CD4-positive, alpha-beta T cell (primary cell): ENCODE measurements around the gene DHX40. TPM values are rescaled to one million over a fixed set of nuclear protein-coding genes. Genes with fewer than 3 reads are reported as not detected.
A peak's percentile ranks its signal among the peaks of the same experiment; 100 is the strongest.
"Not testable (repeated sequence)": the region's sequence is repeated elsewhere in the genome, so short reads cannot be mapped to it uniquely, and the experiment has no call there.

ENCODE experiments used
- ATAC-seq: fragments of 200-7000 bp; cut with Tn5 transposase; one replicate; pipeline ENCODE4 v1.10.0; 2022; ENCODE audit warnings: mild to moderate bottlenecking; ENCODE audit not compliant: poor library complexity
- CTCF ChIA-PET: fragments of 350-600 bp; sonication (Branson Sonifier 250); formaldehyde crosslinking; loops from one replicate; lab custom pipeline; 2021; ENCODE audit warnings: antibody characterized with exemption, inconsistent platforms; lab: Charles Lee
- POLR2A ChIA-PET: fragments of 350-600 bp; sonication (Branson Sonifier 250); formaldehyde crosslinking; loops from one replicate; lab custom pipeline; 2021; ENCODE audit warnings: antibody characterized with exemption, inconsistent platforms; lab: Charles Lee
- DNase-seq, 14 experiments: peaks; one replicate each; pipeline ENCODE4 v3.0.0-alpha.2; 2013 to 2020; ENCODE audit warnings: mixed read lengths in 2 of 14
- H3K27ac ChIP-seq, 2 donors: one replicate each; pipeline versions ENCODE4 v1.5.1 to v1.7.0; 2013; ENCODE audit warnings: low read length in 2 of 2, low read depth in 1 of 2, mild to moderate bottlenecking in 1 of 2
- H3K27me3 ChIP-seq, 2 experiments: 1 replicate in 1 of 2; 2 replicates in 1 of 2; pipeline versions ENCODE4 v1.6.1 to v1.7.0; 2013; ENCODE audit warnings: low read length in 2 of 2, control low read depth in 1 of 2, mild to moderate bottlenecking in 1 of 2, moderate library complexity in 1 of 2; ENCODE audit not compliant: insufficient read depth in 2 of 2, control insufficient read depth in 1 of 2
- H3K36me3 ChIP-seq: one replicate; pipeline ENCODE4 v1.6.1; 2013; ENCODE audit warnings: low read length, control low read depth; ENCODE audit not compliant: insufficient read depth
- H3K4me1 ChIP-seq: one replicate; pipeline ENCODE4 v1.6.1; 2013; ENCODE audit warnings: low read length, control low read depth; ENCODE audit not compliant: insufficient read depth
- H3K4me3 ChIP-seq: one replicate; pipeline ENCODE4 v1.5.1; 2013; ENCODE audit warnings: mild to moderate bottlenecking, low read length, moderate library complexity
- H3K9me3 ChIP-seq, 2 experiments: 1 replicate in 1 of 2; 2 replicates in 1 of 2; pipeline versions ENCODE4 v1.6.1 to v1.7.0; 2013; ENCODE audit warnings: low read length in 2 of 2, mild to moderate bottlenecking in 2 of 2, control low read depth in 1 of 2, moderate library complexity in 1 of 2; ENCODE audit not compliant: control insufficient read depth in 1 of 2, insufficient read depth in 1 of 2
- H3K27ac Mint-ChIP-seq: one replicate; pipeline ENCODE4 v1.8.0; 2020; ENCODE audit warnings: mixed read lengths
- H3K27me3 Mint-ChIP-seq: one replicate; pipeline ENCODE4 v1.8.0; 2021; ENCODE audit warnings: mixed read lengths
- H3K36me3 Mint-ChIP-seq: one replicate; pipeline ENCODE4 v1.8.0; 2021; ENCODE audit warnings: low read depth, mixed read lengths
- H3K4me1 Mint-ChIP-seq: one replicate; pipeline ENCODE4 v1.8.0; 2021; ENCODE audit warnings: low read depth, mixed read lengths
- H3K4me3 Mint-ChIP-seq: one replicate; pipeline ENCODE4 v1.8.0; 2020; ENCODE audit warnings: mild to moderate bottlenecking, mixed read lengths
- H3K9me3 Mint-ChIP-seq: one replicate; pipeline ENCODE4 v1.8.0; 2020; ENCODE audit warnings: mixed read lengths
- CTCF ChIP-seq: fragments of 200-600 bp; IDR thresholded peaks from one replicate; pipeline ENCODE4 v1.8.0; 2022; ENCODE audit warnings: antibody characterized with exemption, mild to moderate bottlenecking
- intact Hi-C, 2 experiments: fragments of 100-400 bp; cut with DNase I in 1 of 2; cut with micrococcal nuclease in 1 of 2; formaldehyde crosslinking; loops; one replicate each; pipeline versions ENCODE4 v1.15.1 to v1.9.0; 2023 to 2025; cut with DNase I, micrococcal nuclease
- total RNA-seq, 174 experiments: library from RNA in 2 of 174; stranded (reverse) in 2 of 174; gene quantifications; one replicate each; pipeline ENCODE4 v1.2.3 and lab custom pipeline; 2021 to 2026

The DHX40 gene
- total RNA-seq, 2 experiments from 2014 or later, result 62.6 to 65.6 TPM

GRCh38 chr17:59572301-59572924 is 7.0 kb downstream of the DHX40 start:
- no peaks in the 10 kb centered on the region for H3K27me3 Mint-ChIP-seq
- Histone ChIP-seq H3K36me3 (peaks cover 17% of the 10 kb centered on the region), H3K4me3 (no peak overlapping the region), H3K9me3 (no peaks in the 10 kb centered on the region), H3K4me1 (no peaks in the 10 kb centered on the region), H3K27ac (no peak overlapping the region), H3K27me3 (no peaks in the 10 kb centered on the region)
- ChIA-PET CTCF (no interaction called here), POLR2A (no interaction called here)
- no peaks in the 10 kb centered on the region for H3K9me3 Mint-ChIP-seq
- H3K36me3 Mint-ChIP-seq, result peaks cover 34% of the 10 kb centered on the region
- ATAC-seq, result no peak
- H3K4me3 Mint-ChIP-seq, result no peak overlapping the region
- no peaks in the 10 kb centered on the region for H3K4me1 Mint-ChIP-seq
- no peak overlapping the region for H3K27ac Mint-ChIP-seq
- no peak for TF ChIP-seq CTCF
- intact Hi-C loops, result no loop called here
- peak in 1 of 14 experiments; percentile 20 for DNase-seq

GRCh38 chr17:59584168-59584567 is 18.8 kb downstream of the DHX40 start:
- intact Hi-C loops, H3K9me3 Mint-ChIP-seq, H3K27ac Mint-ChIP-seq, H3K27ac ChIP-seq, H3K36me3 ChIP-seq, CTCF ChIA-PET, H3K4me3 Mint-ChIP-seq, H3K4me1 ChIP-seq, H3K4me1 Mint-ChIP-seq, POLR2A ChIA-PET, H3K27me3 Mint-ChIP-seq, H3K27me3 ChIP-seq, H3K9me3 ChIP-seq, DNase-seq, ATAC-seq, H3K4me3 ChIP-seq: not testable (repeated sequence)
- H3K36me3 Mint-ChIP-seq, result peaks cover 14% of the 10 kb centered on the region

- Histone ChIP-seq H3K9me3 (no peaks in the 10 kb centered on the region), H3K27me3 (no peaks in the 10 kb centered on the region), H3K36me3 (peaks cover 41% of the 10 kb centered on the region), H3K4me1 (no peaks in the 10 kb centered on the region), H3K4me3 (no peak overlapping the region), H3K27ac (no peak overlapping the region)
- ChIA-PET CTCF (no interaction called here), POLR2A (no interaction called here)
- no peak overlapping the region for H3K27ac Mint-ChIP-seq
- H3K4me1 Mint-ChIP-seq, result no peaks in the 10 kb centered on the region
- intact Hi-C loops, result no loop called here
- peaks cover 51% of the 10 kb centered on the region for H3K36me3 Mint-ChIP-seq
- ATAC-seq (no peak), DNase-seq (no peak)
- no peaks in the 10 kb centered on the region for H3K9me3 Mint-ChIP-seq
- TF ChIP-seq CTCF, result no peak
- H3K27me3 Mint-ChIP-seq, result no peaks in the 10 kb centered on the region
- H3K4me3 Mint-ChIP-seq, result no peak overlapping the region
These were observed 34.8 kb downstream of the DHX40 start for GRCh38 chr17:59600169-59600568.

GRCh38 chr17:59601130-59601529 is 35.7 kb downstream of the DHX40 start:
- no peak overlapping the region for H3K4me3 ChIP-seq
- H3K27ac ChIP-seq, result no peak overlapping the region
- DNase-seq (no peak), ATAC-seq (no peak)
- H3K4me1 ChIP-seq, result no peaks in the 10 kb centered on the region
- intact Hi-C loops, result no loop called here
- no peaks in the 10 kb centered on the region for H3K27me3 ChIP-seq
- H3K9me3 ChIP-seq, result no peaks in the 10 kb centered on the region
- Mint-ChIP-seq H3K36me3 (peaks cover 61% of the 10 kb centered on the region), H3K27ac (no peak overlapping the region), H3K4me1 (no peaks in the 10 kb centered on the region), H3K27me3 (no peaks in the 10 kb centered on the region), H3K4me3 (no peak overlapping the region), H3K9me3 (no peaks in the 10 kb centered on the region)
- no peak for TF ChIP-seq CTCF
- ChIA-PET CTCF (no interaction called here), POLR2A (no interaction called here)
- H3K36me3 ChIP-seq, result peaks cover 49% of the 10 kb centered on the region
